GM18870 (cell line): ENCODE results near the gene CCN6.
"Not testable (repeated sequence)": the region's sequence is repeated elsewhere in the genome, so short reads cannot be mapped to it uniquely, and the experiment has no call there.

Experiments used
- ATAC-seq: cut with Tn5 transposase; IDR thresholded peaks from one replicate; pipeline ENCODE4 v1.9.1; 2021; ENCODE audit warnings: moderate library complexity; ENCODE audit not compliant: unreplicated experiment

CCN6 gene

DNA sequence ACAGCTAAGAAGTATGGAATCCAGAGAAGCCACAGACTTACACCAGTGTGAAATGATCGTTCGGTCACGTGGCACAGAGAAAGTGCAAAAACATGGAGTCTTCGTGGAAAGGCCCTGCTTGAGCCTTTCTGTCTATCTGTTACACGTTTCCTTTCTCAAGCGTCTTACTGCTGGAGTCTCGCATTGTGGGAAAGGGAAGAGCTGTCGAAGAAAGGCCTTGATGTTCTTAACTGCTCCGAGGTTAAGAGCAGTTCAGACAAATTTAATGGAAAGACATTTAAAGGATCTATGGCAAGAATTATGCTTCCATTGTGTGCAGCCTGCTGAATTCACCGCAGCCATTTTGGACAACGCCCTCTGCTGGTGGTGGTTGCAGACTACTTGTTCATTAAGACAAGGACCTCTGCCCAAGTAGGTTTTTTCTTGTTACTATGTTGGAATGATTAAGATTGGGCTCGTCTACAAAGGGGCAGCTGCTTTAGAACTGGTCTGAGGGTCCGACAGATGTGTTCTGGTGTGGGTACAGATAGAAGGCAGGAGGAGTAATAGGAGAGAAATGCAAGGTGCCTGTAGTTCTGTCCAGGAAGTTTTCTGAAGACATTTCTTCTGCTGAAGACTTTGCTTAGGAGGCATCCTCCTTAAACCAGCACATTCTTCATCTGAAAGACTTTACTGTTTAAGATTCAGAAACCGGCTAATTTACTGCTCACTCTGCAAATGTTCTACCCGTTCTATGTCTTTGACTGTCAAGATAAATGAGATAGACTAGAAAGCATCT lies 24.7 kb upstream of the CCN6 start:
- no peak for ATAC-seq

DNA sequence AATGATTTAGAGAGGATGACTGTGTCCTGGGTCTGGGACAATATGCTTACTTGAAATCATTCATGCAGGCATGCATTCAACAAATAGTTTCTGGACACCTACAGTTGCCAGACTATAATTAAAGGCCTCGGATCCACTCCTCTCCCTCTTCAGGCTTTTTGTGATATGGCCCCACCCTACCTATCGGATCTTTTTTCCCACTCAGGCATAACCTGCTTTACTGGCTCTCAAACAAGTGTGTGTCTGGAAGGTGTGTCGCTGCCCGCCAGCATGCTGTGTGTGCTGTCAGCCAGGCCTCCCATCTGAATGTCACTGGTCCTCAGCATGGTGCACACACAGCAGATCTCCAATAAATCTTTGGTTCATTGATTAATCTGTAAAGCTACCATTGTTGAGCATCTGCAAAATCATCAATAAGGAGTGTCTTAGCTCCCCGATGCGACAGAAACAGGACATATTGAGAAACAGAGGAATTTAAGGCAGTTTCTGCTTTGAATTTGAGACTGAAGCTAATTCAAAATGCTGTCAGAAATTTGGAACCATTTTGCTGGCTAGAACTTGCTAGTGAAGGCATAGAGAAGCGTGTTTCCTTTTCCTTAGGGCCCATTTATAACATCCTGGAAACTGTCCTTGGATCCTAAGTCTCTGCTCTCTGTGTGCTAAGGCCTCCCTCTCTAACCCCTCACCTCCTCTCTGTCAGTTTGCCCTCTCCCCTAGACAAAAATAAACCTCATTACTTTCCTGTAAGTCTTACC lies 23.5 kb upstream of the CCN6 start:
- no peak for ATAC-seq

DNA sequence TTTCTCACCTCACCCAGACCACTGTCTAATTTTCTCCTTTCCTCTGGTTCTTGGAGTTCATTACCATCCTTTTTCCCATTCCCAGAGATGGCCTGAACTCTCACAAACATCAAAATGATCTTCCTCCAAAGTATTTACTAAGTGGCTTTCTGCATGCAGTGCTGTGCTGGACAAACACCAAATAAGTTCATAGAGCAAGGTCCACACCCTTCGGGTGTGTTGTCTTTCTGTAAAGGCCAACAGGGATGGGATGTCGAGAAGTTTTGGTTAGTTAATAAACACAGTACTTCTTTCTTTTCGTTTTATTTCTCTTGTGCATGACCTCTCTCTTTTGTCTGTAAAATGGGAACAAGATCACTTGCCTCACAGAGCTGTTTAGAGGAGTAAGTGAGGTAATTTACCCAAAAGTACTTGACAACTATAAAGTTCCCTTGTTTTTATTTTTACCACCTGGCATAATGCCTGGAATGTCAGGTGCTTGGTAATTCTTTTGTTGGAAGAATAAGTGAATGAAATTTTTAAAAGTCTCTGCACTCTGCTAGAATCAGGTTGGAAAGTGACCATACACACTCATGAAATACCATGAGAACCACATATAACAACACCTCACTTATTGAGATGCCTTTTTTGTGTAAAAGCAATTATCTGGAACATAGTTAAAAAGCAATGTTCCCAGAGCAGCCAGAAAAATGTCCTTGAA lies 22.8 kb upstream of the CCN6 start:
- ATAC-seq: no peak

GRCh38 chr6:112031960-112032359 lies 21.9 kb upstream of the CCN6 start:
- no peak for ATAC-seq

- no peak for ATAC-seq
Measured at GRCh38 chr6:112032728-112033127, 21.2 kb upstream of the CCN6 start.

DNA sequence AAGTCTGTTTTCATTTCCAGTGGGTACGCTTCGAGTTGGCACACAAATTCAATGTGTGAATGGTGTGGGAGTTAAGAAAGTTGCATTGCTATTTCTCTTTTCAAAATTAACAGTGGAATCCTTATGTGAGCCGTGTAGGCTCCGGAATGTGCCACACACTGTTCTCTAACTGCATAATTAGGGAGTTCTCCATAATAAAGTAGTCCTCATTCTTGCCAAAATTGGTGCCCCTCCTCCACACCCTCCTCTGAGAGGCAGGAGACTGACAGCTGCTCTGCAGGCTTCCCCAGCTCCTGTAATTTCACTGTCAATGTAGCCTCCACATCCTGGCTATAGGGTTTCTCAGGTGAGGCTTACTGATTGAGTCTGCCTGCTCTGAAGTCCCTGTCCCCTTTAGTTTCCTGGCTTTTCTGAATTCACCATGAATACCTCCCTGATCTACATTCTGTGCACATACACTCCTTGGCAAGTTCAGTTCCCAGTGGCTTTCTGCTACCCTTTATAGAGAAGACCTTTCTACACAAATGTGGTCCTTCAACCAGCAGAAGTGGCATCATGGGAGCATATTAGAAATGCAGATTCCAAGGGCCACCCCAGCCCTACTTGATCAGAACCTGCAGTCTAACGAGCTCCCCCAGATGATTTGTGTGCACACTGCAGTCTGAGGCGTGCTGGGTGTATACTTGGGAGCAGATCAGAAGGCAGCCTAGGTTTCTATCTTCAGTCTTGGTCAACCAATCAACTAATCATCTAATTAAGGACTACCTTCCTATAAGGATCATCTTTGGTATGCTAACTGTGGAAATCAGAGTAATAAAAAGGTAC lies 19.9 kb upstream of the CCN6 start:
- no peak for ATAC-seq

DNA sequence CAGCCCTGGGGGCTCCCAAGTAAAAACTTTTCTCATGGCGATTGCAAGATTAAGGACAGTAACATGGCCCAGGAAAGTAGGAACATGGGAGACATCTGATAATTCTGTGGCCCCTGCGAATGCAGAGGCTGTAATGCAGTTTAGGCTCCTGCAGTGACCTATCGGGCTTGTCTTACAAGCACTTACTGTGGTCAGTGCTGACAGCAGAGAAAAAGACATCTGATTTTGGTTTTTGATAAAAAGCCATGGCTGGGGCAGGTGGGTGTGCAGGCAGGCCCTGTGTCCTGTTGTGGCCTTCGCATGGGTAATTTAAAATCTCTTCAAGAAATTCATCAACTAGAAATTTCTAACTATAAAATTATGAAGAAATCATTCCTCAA lies 19.3 kb upstream of the CCN6 start:
- no peak for ATAC-seq

DNA sequence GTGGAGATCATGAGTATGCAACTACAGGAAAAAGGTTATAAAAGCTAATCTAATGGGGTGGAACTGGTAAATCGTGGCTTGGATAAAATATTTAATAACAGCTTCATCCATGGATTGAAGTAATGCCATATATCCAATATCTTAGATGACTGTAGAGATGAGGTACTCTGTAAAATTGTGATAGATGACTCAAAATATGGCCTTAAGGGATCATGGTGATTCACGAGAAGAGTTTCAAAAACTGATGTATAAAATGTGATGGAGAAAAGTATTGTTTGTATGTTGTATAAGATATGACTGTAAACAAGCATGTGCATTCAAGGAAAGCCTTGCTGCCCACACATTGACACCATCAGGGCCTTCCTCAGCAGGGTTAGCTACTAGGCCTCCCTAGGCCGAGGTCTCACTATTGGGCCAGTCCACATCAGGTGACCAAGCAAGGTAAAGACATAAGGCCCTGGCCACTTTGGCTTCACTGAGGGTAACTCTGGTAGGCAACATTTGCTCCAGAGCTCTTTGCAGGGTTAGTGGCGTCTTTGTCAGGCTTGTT lies 17.7 kb upstream of the CCN6 start:
- ATAC-seq: no peak

DNA sequence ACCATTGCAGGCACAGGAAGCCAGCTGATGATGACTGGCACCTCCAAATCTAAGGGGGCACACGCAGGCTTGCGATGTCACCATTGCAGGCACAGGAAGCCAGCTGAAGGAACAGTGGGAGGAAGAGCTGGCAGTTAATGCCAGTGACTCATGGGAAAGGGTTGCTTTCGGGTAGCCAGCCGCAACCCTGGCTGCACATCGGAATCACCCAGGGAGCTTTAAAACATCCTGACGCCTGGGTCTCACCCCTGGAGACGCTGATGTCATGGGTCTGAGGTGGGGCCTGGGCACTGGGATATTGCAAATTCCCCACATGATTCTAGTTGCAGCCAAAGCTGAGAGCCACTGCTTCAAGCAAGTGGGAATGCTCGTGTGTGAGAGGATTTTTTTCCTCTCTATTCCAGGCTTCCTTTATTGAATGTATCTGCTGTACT lies 16.1 kb upstream of the CCN6 start:
- ATAC-seq: no peak

GRCh38 chr6:112038268-112038667 lies 15.6 kb upstream of the CCN6 start:
- no peak for ATAC-seq

- ATAC-seq: no peak
Measured at GRCh38 chr6:112038756-112039430, 15.0 kb upstream of the CCN6 start.

GRCh38 chr6:112039431-112039770 lies 14.5 kb upstream of the CCN6 start:
- ATAC-seq: no peak

DNA sequence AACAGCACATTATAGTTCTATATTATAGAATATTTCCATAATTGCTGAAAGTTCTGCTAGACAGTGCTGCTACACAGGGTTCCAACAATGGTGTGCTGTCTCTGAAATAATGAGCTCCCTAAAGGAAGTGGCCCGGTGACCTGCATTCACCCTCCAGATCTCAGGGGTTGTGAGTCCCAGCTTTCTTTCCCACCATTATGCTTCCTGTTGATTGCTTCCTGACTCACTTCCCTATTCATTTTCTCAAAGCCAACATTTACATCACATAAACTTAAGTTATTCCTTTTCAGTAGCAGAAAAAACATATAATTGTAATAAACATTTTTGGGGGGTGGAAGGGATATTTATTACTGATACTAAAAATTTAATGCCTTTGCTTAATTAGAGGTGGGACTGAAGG lies 12.9 kb upstream of the CCN6 start:
- no peak for ATAC-seq

DNA sequence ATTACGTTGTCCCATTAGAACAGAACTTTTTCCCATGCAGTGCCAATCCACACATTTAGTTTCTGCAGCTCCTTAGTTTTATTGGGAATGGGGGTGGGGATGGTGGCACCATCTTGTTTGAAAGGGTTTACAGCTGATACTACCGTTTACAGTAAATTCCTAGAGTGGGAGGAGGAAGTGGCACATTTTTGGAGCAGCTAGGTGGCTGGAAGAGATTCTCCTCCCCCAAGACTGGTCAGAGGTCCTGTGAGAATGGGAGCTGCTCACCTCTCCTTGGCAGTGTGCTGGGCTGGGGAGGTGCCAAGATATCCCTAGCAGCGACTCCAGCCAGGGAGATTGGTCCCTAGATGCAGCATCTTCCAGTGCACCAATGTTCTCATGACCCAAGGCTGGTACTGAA lies 12.4 kb upstream of the CCN6 start:
- ATAC-seq: no peak

GRCh38 chr6:112043032-112044007 lies 10.6 kb upstream of the CCN6 start:
- peak; percentile 90 for ATAC-seq

DNA sequence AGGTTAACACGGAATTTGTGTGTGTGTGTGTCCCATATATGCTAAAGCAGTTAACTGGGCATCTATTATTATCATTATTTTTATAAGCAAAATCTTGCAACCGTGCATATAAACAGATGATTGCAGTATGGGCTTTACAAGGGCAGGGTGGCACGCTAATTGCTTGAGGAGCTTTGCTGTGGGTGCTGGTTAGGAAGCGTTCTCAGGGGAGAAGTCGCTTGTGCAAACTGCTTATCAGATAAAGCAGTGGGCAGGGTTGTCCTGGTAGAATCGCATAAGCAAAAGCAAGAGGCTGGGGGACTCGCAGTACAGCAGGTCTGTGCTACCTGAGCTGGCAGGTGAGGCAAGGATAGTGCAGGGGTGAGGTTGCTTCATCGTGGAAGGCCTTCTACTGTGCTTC lies 9.7 kb upstream of the CCN6 start:
- no peak for ATAC-seq

DNA sequence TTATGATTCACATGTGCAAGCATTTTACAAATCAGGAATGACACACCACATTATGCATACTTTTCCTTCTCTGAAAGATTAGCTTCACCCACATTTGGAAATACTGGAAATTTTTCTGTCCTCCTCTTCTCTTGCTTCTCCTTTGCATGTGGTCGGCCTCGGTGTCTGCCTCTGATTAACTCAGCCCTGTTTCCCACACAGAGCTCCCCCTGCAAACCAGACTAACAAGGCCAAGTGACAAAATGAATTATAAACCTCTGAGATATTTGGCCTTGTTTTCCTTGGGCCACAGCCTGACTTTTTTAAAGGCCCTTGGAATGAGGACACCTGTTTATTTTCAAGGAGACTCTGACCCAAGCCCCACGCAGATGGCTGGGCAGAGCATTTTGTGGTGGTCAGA lies 9.0 kb upstream of the CCN6 start:
- no peak for ATAC-seq

GRCh38 chr6:112047523-112047922 lies 6.4 kb upstream of the CCN6 start:
- ATAC-seq: not testable (repeated sequence)
